Left ventricle myocardium inferior (tissue), 1 donor: Measurements from ENCODE around the gene LTBP4. TPM values are rescaled to one million over a fixed set of nuclear protein-coding genes. Genes with fewer than 3 reads are reported as not detected.

ENCODE experiments used
- DNase-seq: peaks from one replicate; pipeline ENCODE4 v3.0.0-alpha.2; 2020
- H3K27ac ChIP-seq: fragments of 200-600 bp; replicated peaks from 2 replicates; pipeline ENCODE4 v1.8.0; 2021
- H3K27me3 ChIP-seq: fragments of 200-600 bp; 2 replicates; pipeline ENCODE4 v1.8.0; 2021; ENCODE audit warnings: low read depth
- H3K36me3 ChIP-seq: fragments of 200-600 bp; 2 replicates; pipeline ENCODE4 v1.8.0; 2021
- H3K4me1 ChIP-seq: fragments of 200-600 bp; 2 replicates; pipeline ENCODE4 v1.8.0; 2021
- H3K4me3 ChIP-seq: fragments of 200-600 bp; 2 replicates; pipeline ENCODE4 v1.8.0; 2021; ENCODE audit warnings: mild to moderate bottlenecking, moderate library complexity
- H3K9me3 ChIP-seq: fragments of 200-600 bp; replicated peaks from 2 replicates; pipeline ENCODE4 v1.8.0; 2021
- CTCF ChIP-seq: fragments of 200-600 bp; IDR thresholded peaks from 2 replicates; pipeline ENCODE4 v1.8.0; 2021; ENCODE audit warnings: antibody characterized with exemption, mild to moderate bottlenecking, borderline replicate concordance
- intact Hi-C: fragments of 100-400 bp; cut with micrococcal nuclease; formaldehyde crosslinking; loops from one replicate; pipeline ENCODE4 v1.11.0; 2022
- total RNA-seq: library from RNA; stranded (reverse); fragmentation: NEBNext Ultra II Directional; extraction: Animal tissue kit (Norgen Biotek cat#: 25700); gene quantifications from one replicate; pipeline ENCODE4 v1.2.1, GENCODE V29; 2021
- donor health status: DM: no; HTN: yes; CAD: no; lungs with severe emphysema.

Gene LTBP4
- total RNA-seq, 1 donor from 2014 or later, result 260 TPM

DNA sequence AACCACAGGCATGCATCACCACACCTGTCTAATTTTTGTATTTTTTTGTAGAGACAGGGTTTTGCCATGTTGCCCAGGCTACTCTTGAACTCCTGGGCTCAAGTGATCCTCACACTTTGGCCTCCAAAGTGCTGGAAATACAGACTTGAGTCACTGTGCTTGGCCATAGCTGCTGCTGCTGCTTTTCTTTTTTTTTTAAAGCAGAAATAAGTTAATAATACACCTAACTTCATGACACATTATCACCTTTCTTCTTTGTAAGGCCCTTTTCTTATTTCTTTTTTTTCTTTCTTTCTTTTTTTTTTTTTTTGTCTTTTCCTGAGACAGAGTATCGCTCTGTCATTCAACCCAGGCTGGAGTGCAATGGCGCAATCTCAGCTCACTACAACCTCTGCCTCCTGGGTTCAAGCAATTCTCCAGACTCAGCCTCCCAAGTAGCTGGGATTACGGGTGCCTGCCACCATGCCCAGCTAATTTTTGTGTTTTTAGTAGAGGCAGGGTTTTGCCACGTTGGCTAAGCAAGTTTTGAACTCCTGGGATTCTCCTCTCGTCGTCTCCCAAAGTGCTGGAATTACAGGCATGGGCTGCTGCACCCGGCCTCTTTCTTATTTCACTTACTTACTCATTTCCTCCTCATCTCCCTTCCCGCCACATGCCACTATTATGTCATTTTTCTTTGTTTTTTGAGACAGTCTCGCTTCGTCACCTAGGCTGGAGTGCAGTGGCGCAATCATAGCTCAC, 15.8 kb upstream of the LTBP4 start:
- Histone ChIP-seq H3K27ac (no peak overlapping the region), H3K4me3 (no peak overlapping the region), H3K27me3 (no peaks in the 10 kb centered on the region), H3K9me3 (no peaks in the 10 kb centered on the region), H3K4me1 (no peaks in the 10 kb centered on the region), H3K36me3 (peaks cover 67% of the 10 kb centered on the region)
- DNase-seq, result no peak
- no peak for TF ChIP-seq CTCF
- intact Hi-C loops, result no loop called here

GRCh38 chr19:40585982-40586422, 15.2 kb upstream of the LTBP4 start:
- intact Hi-C loops, result no loop called here
- Histone ChIP-seq H3K27ac (no peak overlapping the region), H3K36me3 (peaks cover 61% of the 10 kb centered on the region), H3K9me3 (no peaks in the 10 kb centered on the region), H3K27me3 (no peaks in the 10 kb centered on the region), H3K4me1 (no peaks in the 10 kb centered on the region), H3K4me3 (no peak overlapping the region)
- no peak for DNase-seq
- no peak for TF ChIP-seq CTCF

DNA sequence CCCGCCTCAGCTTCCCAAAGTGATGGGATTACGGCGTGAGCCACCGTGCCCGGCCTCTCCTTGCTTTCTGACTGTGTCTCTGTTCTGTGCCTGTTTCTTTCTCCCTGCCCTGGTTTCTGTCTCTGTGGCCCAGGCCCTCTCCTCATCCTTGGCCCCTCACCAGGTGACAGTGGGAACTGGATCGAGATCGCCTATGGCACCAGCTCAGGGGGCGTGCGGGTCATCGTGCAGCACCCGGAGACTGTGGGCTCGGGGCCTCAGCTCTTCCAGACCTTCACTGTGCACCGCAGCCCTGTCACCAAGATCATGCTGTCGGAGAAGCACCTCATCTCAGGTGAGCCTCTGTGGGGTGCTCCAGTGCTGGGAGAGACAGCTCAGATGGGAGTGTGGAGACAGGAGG, 14.6 kb upstream of the LTBP4 start:
- DNase-seq, result no peak
- Histone ChIP-seq H3K4me3 (no peak overlapping the region), H3K4me1 (no peaks in the 10 kb centered on the region), H3K27me3 (no peaks in the 10 kb centered on the region), H3K36me3 (peaks cover 55% of the 10 kb centered on the region), H3K27ac (no peak overlapping the region), H3K9me3 (no peaks in the 10 kb centered on the region)
- TF ChIP-seq CTCF, result no peak
- intact Hi-C loops, result no loop called here

- Histone ChIP-seq H3K9me3 (no peaks in the 10 kb centered on the region), H3K27me3 (no peaks in the 10 kb centered on the region), H3K4me1 (no peaks in the 10 kb centered on the region), H3K27ac (no peak overlapping the region), H3K4me3 (no peak overlapping the region), H3K36me3 (peaks cover 38% of the 10 kb centered on the region)
- no peak for DNase-seq
- intact Hi-C loops, result no loop called here
- no peak for TF ChIP-seq CTCF
Observed at GRCh38 chr19:40588110-40588854, 12.9 kb upstream of the LTBP4 start.

GRCh38 chr19:40588926-40589569, 12.1 kb upstream of the LTBP4 start:
- Histone ChIP-seq H3K4me1 (no peaks in the 10 kb centered on the region), H3K9me3 (no peaks in the 10 kb centered on the region), H3K4me3 (no peak overlapping the region), H3K27ac (no peak overlapping the region), H3K36me3 (peaks cover 31% of the 10 kb centered on the region), H3K27me3 (no peaks in the 10 kb centered on the region)
- intact Hi-C loops, result no loop called here
- no peak for TF ChIP-seq CTCF
- no peak for DNase-seq
